CD1c-positive myeloid dendritic cell (primary cell): Measurements from ENCODE around the gene DSP.

ENCODE experiments used
- DNase-seq: peaks from one replicate; pipeline ENCODE4 v3.0.0-alpha.2; 2016; ENCODE audit errors: extremely low spot score

Gene DSP

DNA sequence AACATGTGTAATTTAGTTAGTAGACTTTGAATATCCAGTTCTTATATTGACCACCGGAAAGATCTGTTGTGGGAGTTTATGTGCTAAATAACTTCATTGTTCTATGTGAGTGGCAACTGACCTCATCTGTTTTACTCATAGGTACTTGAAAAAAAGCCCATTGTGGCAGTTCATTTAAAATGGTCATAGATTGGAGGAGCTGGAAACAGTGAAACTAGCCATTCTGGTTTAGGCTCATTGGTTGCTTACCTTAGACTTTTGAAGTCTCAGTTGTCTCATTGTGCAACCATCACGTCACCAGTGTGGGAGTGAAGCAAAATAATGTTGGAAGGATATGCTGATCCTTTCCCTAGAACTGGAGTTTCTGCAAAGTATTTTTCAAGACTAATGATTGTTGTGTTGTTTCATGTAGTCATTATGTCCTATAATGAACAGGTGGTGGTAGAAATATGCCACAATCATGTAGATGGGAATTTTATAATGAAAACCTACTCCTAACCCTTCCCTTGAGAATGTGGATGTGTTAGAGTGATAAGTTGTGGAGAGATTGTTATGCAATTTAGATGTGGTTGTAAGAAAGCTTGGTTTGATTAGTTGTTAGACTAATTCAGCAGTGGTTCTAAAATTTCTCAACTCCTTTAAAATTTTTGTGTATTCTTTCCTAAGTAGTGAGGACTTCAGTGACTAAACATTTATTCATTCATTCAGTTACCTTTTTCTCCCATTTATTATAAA lies 18.3 kb downstream of the DSP start:
- DNase-seq = peak; percentile 13

DNA sequence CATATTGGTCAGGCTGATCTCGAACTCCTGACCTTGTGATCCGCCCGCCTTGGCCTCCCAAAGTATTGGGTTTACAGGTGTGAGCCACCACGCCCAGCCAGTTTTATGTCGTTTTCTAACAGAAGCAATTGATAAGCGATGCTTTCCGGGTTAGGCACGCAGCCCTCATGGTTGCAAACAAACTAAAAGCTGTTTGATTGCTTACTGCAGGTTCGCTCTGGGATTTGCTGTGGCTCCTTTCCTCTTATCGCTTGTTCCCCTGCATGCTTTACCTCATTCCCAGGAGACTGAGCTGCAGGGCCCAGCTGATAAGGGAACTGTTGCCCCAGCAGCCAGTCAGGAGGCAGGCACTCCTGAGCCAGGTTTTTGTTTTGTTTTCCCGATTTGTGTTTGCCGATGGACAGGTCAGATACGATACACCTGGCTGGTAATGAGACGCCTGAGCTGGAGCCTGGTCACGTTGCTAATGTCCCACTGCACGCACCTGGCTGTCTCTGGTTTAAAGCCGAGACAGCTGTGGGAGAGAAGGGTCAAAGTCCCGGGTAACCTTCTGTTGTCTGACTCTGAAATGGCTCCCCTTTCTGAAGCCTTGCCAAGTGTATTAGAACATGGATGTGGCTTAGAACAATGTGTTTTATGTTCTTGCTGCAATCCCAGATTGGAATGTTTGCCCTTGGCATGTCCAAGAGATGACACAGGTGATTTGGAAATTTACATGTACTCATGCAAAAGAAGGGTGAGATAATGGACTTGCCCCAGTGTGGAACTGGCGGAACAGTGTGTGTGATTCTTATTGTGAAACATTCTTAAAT lies 19.9 kb downstream of the DSP start:
- no peak for DNase-seq

DNA sequence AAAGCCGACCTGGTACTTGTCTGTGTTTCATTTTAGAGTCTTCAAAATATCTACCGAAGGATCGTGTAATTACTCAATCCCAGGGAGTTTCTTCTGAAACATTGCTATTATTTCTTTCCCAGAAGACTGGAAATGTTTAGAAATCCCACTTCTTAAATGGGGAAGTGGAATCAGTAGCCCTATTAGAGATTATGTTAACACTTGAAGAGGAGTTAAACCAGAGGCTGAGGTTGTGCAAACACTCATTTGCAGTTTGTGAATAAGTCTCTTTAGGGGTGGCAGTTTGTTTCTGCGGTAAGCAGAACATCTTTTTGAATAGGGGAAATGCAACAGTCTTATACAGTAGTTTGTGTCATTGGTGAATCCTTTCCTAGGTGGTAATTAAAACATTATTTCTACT lies 21.3 kb downstream of the DSP start:
- DNase-seq = peak; percentile 32

DNA sequence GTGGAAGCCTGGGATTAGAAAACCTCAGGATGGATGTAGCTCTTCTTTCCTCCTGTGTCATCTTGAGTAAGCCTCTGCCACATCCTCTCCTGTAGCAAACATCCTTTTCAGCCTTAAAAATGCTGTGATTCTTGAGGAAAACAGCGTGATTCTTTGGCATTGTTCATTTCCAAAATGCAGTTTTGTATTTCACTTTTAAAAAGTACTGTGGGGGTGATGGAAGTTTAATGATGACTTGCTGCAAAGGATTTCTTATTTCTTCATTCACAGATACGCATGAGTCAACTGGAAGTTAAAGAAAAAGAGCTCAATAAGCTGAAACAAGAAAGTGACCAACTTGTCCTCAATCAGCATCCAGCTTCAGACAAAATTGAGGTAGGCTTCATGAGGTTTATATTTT lies 24.6 kb downstream of the DSP start:
- no peak for DNase-seq

DNA sequence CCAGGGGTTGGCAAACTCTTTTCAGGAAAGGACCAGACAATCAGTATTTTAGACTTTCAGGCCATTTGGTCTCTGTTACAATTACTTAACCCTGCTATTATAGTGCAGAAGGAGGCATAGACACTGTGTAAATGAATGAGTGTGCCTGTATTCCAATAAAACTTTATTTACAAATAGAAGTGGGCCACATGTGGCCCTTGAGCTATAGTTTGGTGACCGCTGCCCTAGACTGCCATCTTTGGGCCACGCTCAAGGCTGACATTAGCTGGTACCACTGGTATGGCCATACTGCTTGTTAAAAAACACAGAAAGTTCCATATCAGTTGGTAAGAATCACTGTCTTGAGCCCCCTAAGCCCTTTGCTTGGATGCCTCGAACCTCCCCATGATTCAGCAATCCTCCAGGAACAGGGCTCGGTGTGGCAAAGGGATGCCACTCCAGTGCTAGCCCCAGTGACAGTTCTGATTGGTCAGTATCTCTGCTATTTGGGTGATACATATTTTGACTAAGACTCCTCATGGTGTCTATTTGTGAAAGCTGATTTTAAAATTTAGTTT lies 25.2 kb downstream of the DSP start:
- no peak for DNase-seq

DNA sequence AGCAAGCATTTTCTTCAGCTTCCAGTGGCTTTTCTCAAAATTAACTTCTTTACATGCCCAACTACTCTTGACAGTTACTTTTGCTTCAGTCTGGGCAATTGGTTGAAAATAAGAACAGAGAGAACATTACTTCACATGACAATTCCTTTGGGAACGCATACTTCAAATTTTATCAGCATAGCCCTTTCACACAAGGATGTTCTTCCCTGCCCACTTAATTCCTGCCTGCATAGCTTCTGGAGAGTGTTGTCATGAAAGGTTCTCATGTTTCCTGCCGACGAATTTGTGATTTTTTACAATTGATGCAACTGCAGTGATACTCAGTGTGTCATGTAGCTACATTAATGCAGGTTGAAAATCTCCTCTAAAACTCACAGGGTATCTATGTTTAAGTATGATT lies 26.6 kb downstream of the DSP start:
- no peak for DNase-seq

DNA sequence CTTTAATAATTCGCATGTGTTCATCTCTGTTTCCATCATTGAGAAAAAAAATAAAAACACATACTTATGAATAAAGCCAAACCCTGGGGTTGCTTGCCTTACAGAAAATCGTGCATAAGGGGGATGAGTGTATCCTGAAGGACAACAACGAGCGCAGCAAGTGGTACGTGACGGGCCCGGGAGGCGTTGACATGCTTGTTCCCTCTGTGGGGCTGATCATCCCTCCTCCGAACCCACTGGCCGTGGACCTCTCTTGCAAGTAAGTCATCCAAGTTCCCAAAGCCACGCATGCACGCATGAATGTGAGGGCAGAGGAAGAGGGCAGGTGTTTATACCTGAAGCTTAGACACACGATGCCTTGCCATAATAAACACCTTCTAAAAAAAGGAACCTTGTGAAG lies 27.6 kb downstream of the DSP start:
- DNase-seq = no peak

DNA sequence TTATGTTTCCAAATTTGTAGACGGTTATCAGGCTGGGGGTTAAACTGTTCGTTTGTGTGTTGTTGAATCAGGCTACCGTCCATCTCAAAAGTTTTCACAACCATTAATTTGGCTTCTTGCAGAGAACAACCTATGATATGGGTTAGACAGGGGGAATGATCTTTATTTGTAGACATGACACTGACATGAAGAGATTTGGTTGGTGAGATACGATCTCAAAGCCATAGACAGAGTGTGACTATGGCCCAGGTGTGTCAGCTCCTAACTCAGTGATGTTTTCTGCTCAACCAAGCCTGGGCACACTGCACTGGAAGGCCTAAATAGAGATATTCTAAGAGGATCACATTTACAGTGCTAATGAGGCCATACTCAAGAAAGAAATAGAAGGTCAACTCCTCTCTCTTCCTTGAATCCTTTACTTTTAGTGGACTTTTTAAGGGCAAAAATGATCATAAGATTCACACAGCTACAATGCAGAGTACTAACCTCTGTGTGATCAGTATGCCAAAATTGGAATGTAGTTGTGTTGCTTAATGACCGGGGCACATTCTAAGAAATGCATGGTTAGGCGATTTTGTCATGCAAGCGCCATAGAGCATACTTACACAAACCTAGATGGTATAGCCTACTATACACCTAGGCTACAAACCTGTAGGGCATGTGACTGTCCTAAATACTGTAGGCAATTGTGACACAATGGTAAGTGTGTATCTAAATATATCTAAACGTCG lies 30.9 kb downstream of the DSP start:
- no peak for DNase-seq

DNA sequence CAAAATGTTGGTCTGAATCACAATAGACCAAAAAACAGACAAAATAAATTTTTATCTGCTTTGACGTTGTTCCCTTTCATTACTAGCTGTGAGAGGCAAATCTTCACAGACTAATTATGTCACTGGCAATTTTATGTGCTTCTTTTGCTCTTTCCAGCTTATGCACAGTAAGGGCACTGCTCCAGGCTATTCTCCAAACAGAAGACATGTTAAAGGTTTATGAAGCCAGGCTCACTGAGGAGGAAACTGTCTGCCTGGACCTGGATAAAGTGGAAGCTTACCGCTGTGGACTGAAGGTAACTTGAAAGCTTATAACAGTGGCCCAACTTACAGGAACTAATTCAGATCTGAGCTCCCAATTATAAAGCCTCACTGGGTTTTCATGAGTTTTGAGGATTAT lies 33.0 kb downstream of the DSP start:
- no peak for DNase-seq

DNA sequence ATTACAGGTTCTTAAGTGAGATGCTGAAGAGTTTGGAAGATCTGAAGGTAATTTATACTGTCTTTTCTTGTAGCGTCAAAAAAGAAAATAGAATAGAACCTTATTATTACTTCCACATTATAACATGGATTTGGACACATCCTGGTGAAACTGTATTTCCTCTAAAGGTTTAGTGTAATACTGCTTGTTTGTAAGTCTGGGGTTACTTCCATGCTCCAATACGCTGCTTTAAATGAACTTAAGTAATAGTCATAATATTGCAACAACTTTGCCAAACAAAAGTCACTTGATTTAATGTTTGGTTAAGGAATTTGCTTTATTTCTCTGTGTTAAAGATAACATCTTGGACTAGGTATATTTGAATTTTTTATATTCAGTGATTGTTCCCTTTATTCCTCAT lies 37.0 kb downstream of the DSP start:
- DNase-seq = no peak

DNA sequence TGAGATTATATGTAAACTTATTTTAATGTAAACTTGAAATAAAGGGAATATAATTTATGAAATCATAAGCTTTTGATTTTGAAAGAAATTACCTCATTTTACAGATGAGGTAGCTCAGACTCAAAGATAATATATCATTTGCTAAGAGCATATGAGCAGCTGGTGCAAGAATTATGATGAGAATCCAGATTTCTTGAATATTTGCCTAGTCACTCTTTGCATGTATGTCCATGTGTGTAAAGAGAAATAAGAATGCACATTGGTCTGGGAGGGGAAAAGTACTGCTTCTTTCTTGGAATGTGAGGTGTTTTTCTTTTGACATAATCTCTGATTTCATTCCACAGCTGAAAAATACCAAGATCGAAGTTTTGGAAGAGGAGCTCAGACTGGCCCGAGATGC lies 37.5 kb downstream of the DSP start:
- no peak for DNase-seq

DNA sequence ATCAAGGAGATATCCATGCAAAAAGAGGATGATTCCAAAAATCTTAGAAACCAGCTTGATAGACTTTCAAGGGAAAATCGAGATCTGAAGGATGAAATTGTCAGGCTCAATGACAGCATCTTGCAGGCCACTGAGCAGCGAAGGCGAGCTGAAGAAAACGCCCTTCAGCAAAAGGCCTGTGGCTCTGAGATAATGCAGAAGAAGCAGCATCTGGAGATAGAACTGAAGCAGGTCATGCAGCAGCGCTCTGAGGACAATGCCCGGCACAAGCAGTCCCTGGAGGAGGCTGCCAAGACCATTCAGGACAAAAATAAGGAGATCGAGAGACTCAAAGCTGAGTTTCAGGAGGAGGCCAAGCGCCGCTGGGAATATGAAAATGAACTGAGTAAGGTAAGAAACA lies 38.4 kb downstream of the DSP start:
- DNase-seq = no peak

DNA sequence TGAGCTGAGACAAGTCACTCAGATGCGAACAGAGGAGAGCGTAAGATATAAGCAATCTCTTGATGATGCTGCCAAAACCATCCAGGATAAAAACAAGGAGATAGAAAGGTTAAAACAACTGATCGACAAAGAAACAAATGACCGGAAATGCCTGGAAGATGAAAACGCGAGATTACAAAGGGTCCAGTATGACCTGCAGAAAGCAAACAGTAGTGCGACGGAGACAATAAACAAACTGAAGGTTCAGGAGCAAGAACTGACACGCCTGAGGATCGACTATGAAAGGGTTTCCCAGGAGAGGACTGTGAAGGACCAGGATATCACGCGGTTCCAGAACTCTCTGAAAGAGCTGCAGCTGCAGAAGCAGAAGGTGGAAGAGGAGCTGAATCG lies 39.1 kb downstream of the DSP start:
- DNase-seq = no peak

DNA sequence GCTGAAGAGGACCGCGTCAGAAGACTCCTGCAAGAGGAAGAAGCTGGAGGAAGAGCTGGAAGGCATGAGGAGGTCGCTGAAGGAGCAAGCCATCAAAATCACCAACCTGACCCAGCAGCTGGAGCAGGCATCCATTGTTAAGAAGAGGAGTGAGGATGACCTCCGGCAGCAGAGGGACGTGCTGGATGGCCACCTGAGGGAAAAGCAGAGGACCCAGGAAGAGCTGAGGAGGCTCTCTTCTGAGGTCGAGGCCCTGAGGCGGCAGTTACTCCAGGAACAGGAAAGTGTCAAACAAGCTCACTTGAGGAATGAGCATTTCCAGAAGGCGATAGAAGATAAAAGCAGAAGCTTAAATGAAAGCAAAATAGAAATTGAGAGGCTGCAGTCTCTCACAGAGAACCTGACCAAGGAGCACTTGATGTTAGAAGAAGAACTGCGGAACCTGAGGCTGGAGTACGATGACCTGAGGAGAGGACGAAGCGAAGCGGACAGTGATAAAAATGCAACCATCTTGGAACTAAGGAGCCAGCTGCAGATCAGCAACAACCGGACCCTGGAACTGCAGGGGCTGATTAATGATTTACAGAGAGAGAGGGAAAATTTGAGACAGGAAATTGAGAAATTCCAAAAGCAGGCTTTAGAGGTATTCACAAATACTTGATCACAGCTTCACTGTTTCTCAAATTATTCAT lies 39.6 kb downstream of the DSP start:
- DNase-seq = no peak

DNA sequence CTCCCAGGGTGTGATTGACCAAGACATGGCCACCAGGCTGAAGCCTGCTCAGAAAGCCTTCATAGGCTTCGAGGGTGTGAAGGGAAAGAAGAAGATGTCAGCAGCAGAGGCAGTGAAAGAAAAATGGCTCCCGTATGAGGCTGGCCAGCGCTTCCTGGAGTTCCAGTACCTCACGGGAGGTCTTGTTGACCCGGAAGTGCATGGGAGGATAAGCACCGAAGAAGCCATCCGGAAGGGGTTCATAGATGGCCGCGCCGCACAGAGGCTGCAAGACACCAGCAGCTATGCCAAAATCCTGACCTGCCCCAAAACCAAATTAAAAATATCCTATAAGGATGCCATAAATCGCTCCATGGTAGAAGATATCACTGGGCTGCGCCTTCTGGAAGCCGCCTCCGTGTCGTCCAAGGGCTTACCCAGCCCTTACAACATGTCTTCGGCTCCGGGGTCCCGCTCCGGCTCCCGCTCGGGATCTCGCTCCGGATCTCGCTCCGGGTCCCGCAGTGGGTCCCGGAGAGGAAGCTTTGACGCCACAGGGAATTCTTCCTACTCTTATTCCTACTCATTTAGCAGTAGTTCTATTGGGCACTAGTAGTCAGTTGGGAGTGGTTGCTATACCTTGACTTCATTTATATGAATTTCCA lies 43.9 kb downstream of the DSP start:
- no peak for DNase-seq

DNA sequence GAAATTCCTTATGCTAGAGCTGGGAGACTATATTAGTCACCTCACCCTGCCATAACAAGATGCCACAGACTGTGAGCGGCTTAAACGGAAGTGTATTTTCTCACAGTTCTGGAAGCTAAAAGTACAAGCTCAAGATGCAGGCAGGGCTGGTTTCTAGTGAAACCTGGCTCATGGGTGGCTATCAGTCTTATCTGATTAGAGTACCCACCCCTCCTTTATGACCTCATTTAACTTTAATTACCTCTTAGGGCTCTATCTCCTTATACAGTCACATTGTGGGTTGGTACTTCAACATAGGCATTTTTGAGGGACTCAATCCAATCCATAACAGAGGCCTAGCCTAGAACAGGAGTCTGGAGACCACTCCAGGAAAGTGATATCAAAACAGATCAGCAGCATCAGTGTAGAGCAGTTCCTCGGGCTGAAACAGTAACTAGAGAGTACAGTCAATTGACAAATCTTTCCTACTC lies 46.2 kb downstream of the DSP start:
- no peak for DNase-seq

DNA sequence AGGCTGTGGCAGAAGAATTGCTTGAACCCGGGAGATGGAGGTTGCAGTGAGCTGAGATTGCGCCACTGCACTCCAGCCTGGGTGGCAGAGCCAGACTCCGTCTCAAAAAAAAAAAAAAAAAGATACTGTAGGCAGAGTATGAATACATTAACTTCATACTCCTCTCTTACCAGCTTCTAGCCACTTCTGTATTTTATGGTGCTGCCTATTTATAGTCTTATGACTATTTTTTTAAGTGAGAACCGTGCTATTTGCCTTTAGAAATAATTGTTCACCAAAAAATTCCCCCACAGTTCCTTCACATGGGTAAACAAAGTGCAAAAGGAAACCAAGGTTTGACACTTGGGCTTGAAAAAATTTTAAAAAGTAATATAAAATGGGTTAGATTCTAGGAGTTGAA lies 47.0 kb downstream of the DSP start:
- peak; percentile 49 for DNase-seq

DNA sequence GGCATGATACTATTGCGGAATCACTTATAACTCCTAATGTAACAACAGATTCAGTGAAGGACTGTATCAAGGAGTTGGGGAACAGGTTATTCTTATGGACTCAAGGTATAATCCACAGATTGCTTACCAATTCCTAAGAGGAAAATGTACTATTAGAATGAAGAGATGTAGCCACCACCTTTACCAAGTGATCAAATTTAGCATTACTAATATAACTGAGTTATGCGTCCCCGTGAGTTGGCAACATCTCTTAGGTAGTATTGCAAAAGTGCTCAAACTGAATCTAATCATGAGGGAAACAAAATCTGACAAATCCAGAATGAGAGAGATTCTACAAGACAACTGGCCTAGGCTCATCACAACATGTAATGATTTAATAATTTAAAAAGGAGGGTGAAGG lies 47.8 kb downstream of the DSP start:
- no peak for DNase-seq

DNA sequence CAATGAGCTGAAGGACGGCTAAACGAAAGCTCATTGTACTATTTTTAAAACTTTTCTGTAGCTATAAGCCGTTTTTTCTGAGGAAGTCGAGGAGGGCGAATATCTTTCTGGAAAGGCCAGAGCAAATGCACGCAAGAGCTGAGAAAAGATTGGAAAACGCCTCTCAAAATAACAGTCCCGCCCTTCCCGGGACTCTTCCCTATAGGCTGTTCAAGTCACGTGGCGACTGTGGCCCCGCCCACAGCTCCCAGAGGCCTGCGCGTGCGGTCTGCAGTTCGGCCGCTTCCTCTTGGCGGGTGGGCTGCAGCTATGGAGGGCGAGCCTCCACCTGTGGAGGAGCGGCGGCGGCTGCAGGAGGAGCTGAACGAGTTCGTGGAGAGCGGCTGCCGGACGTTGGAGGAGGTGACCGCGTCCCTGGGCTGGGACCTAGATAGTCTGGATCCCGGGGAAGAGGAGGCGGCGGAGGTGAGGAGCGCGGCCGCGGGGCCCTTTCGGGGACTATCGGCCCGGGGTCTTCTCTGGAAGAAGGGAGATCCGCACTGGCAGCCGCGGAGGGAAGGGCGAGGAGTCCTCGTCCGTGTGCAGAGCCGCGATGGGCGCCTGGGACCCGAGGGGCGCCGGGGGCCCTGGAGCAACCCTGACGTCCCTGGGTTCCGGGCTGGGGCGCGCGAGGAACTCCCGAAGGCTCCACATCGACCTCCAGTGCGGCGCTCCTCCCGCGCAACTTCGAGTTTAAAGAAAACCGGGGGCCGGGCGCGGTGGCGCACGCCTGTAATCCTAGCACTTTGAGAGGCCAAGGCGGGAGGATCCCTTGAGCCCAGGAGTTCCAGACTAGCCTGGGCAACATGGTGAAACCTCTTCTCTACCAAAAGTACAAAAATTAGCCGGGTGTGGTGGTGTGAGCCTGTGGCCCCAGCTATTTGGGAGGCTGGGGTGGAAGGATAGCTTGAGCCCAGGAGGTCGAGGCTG lies 48.8 kb downstream of the DSP start, which contains the start of gene SNRNP48:
Gene SNRNP48 (plus strand): TSS at position 250 of the 969 bp plus-strand sequence. CDS start 60 bp downstream, at position 310.
- peak; percentile 97 for DNase-seq

DNA sequence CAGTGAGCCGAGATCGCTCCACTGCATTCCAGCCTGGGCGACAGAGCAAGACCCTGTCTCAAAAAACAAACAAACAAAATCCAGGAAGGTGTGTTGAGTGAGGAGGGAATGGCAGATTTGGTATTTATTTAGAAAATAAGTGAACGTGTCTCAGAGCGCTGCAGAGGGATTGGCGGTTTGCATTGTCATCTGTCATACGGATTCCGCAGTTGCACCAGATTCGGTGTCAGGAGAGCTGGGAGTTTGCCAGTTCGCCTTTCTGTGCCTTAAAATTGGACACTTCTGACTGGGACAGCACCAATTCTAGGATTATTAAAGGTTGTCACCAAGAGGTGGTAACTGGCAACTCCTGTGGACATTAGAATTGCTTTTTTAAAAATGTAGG lies 49.4 kb downstream of the DSP start:
- peak; percentile 34 for DNase-seq
